IPS-18a (cell line): Measurements from ENCODE around the gene SYT12.
A peak's percentile ranks its signal among the peaks of the same experiment; 100 is the strongest.

ENCODE experiments used
- H3K27ac ChIP-seq: one replicate; pipeline ENCODE4 v1.5.1; 2013; ENCODE audit warnings: low read length
- H3K27me3 ChIP-seq: one replicate; pipeline ENCODE4 v1.6.1; 2013; ENCODE audit warnings: mild to moderate bottlenecking, low read length; ENCODE audit not compliant: control insufficient read depth, insufficient read depth
- H3K36me3 ChIP-seq: one replicate; pipeline ENCODE4 v1.6.1; 2013; ENCODE audit warnings: low read depth, low read length; ENCODE audit not compliant: control insufficient read depth
- H3K4me1 ChIP-seq: one replicate; pipeline ENCODE4 v1.6.1; 2013; ENCODE audit warnings: low read depth, low read length; ENCODE audit not compliant: control insufficient read depth
- H3K4me3 ChIP-seq: one replicate; pipeline ENCODE4 v1.5.1; 2013; ENCODE audit warnings: low read length
- H3K9ac ChIP-seq: one replicate; pipeline ENCODE4 v1.6.1; 2013; ENCODE audit warnings: mild to moderate bottlenecking, low read length, moderate library complexity
- H3K9me3 ChIP-seq: one replicate; pipeline ENCODE4 v1.6.1; 2013; ENCODE audit warnings: low read depth, low read length; ENCODE audit not compliant: control insufficient read depth

SYT12 gene

GRCh38 chr11:67022341-67022933, 497 bp upstream of the SYT12 start:
- H3K9ac ChIP-seq = no peak overlapping the region
- peak overlapping the region; percentile 49 for H3K4me3 ChIP-seq

DNA sequence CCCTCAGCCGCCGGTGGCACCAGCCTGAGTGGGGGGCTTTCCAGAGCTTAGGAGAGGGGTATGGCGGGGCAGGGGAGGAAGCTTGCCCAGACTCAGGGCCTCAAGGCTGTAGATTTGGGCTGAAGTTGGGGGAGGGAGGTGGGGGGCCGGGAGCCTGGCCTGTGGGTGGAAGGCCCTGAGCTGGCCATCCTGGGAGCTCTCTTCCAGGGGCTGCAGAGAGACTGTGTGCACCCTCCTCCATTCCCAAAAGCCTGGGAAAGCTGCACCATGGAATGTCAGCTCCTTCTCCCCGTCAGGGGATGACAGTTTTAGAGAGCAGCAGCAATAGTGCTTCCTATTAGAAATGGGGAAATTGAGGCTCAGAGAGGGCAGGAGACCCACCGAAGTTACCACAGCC, 1.0 kb downstream of the SYT12 start:
- Histone ChIP-seq H3K4me1 (peaks cover 3% of the 10 kb centered on the region), H3K9me3 (no peaks in the 10 kb centered on the region), H3K36me3 (no peaks in the 10 kb centered on the region), H3K27ac (no peak overlapping the region), H3K4me3 (peak overlapping the region; percentile 34), H3K27me3 (peaks cover 36% of the 10 kb centered on the region), H3K9ac (no peak overlapping the region)

More at GRCh38 chr11:67022341-67022933, 497 bp upstream of the SYT12 start:
- Histone ChIP-seq H3K36me3 (no peaks in the 10 kb centered on the region), H3K27ac (no peak overlapping the region), H3K9me3 (no peaks in the 10 kb centered on the region), H3K4me1 (peaks cover 3% of the 10 kb centered on the region), H3K27me3 (peaks cover 36% of the 10 kb centered on the region)

DNA sequence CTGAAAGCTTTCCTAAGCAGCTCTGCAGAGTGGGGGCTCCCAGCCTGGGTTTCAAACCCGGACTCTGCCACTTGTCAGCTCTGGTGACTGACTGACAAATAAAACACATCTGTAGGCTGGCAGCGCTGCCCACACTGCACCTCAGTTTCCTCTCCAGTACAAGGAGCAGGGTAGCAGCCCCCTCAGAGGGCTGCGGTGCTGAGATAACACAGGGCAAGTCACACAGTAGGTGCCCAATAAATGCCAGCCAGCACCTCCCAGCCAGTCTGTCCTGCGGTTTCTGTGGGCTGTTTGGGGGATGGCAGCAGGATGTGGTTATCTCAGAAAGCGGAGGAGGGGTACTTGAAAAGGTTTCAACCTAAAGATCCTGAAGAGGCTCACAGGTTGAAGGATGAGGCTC, 1.5 kb downstream of the SYT12 start:
- Histone ChIP-seq H3K9me3 (no peaks in the 10 kb centered on the region), H3K4me3 (no peak overlapping the region), H3K27ac (no peak overlapping the region), H3K36me3 (no peaks in the 10 kb centered on the region), H3K9ac (no peak overlapping the region), H3K4me1 (peaks cover 3% of the 10 kb centered on the region), H3K27me3 (peaks cover 36% of the 10 kb centered on the region)

DNA sequence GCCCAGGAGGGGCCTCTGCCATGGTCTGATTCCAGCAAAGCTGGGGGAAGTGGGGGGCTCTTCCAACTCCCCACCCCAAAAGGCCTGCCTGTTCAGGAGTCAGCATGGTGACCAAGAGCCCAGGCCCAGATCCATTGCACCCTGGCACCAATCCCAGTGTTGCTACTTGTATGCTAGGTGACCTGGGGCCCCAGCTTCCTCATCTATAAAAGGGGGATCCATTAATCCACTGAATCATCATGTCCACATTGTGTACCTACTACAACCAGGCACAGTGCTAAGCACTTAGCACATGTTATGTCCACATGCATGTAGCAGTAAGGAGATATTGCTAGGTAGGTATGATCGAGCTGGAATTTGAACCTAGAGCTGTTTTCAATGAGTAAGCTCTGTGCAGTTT, 2.0 kb downstream of the SYT12 start:
- Histone ChIP-seq H3K9me3 (no peaks in the 10 kb centered on the region), H3K27me3 (peaks cover 36% of the 10 kb centered on the region), H3K9ac (no peak overlapping the region), H3K36me3 (no peaks in the 10 kb centered on the region), H3K4me1 (peaks cover 3% of the 10 kb centered on the region), H3K27ac (no peak overlapping the region), H3K4me3 (no peak overlapping the region)

DNA sequence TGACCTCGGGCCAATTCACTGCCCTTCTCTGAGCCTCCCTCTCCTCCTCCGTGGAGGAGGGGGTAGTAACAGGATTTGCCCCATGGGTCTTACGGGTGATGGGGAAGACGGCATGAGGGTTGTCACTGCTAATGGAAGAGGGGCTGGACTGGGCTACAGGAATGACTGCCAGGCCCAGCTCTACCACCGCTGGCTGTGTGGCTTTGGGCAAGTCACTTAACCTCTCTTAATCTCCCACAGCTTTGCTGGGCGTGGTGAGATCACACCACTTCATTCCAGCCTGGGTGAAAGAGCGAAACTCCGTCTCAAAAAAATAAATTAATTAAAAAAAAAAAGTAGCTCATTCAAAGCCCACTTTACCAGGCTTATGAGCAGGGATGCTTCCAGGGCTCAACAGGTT, 2.8 kb downstream of the SYT12 start:
- Histone ChIP-seq H3K9ac (no peak overlapping the region), H3K9me3 (no peaks in the 10 kb centered on the region), H3K27me3 (peaks cover 36% of the 10 kb centered on the region), H3K36me3 (no peaks in the 10 kb centered on the region), H3K27ac (no peak overlapping the region), H3K4me3 (no peak overlapping the region), H3K4me1 (peaks cover 3% of the 10 kb centered on the region)

GRCh38 chr11:67026941-67027340, 4.0 kb downstream of the SYT12 start:
- Histone ChIP-seq H3K27me3 (peaks cover 34% of the 10 kb centered on the region), H3K27ac (no peak overlapping the region), H3K4me1 (peaks cover 3% of the 10 kb centered on the region), H3K36me3 (no peaks in the 10 kb centered on the region), H3K9ac (no peak overlapping the region), H3K4me3 (no peak overlapping the region), H3K9me3 (no peaks in the 10 kb centered on the region)

DNA sequence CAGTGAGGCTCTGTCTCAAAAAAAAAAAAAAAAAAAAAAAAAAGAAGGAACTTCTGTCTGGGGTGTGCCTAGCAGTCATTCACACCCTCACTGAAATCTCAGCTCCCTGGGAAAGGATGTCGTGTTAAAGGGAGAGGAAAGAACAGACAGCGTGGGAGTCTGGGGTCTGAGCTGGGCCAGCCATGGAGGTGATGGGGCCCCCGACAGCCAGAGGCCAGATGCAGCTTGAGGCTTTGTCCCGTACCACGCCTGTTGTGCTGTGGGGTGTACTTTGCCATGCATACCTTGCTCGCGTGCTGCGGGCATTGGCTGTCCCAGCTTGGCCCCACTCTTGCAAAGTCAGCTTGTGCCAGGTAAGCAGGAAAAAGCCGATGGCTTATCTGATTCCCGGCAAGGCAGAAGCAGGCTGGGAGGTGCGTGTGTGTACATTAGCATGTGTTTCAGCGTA, 4.6 kb downstream of the SYT12 start:
- peaks cover 1% of the 10 kb centered on the region for H3K4me1 ChIP-seq
- no peak overlapping the region for H3K9ac ChIP-seq
- H3K27me3 ChIP-seq = peaks cover 28% of the 10 kb centered on the region
- no peaks in the 10 kb centered on the region for H3K36me3 ChIP-seq
- no peak overlapping the region for H3K27ac ChIP-seq
- H3K9me3 ChIP-seq = no peaks in the 10 kb centered on the region
- H3K4me3 ChIP-seq = no peak overlapping the region

- H3K36me3 ChIP-seq = no peaks in the 10 kb centered on the region
- H3K4me1 ChIP-seq = no peaks in the 10 kb centered on the region
- H3K9ac ChIP-seq = no peak overlapping the region
- no peak overlapping the region for H3K27ac ChIP-seq
- no peak overlapping the region for H3K4me3 ChIP-seq
- H3K27me3 ChIP-seq = peaks cover 23% of the 10 kb centered on the region
- H3K9me3 ChIP-seq = no peaks in the 10 kb centered on the region
These were observed 5.1 kb downstream of the SYT12 start for GRCh38 chr11:67027943-67028542.

DNA sequence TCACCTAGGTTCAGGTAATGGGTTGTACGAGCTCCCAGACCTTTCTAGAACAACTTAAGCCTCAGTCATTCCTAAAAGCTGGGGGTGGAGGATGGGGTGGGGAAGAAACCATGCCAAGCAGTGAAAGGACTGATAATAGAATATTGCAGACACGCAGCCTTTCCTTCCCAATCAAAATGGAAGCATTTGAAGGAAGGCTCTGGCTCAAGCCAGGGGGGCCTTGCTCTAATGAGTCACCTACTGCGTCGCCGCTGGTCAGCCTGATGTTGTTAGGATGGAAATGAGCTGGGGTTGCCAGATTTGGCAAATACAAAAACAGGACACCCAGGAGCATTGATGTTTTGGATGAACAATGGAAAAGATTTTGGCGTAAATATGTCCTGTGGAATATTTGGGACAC, 6.2 kb downstream of the SYT12 start:
- no peak overlapping the region for H3K27ac ChIP-seq
- no peaks in the 10 kb centered on the region for H3K4me1 ChIP-seq
- H3K9ac ChIP-seq = no peak overlapping the region
- H3K27me3 ChIP-seq = peaks cover 13% of the 10 kb centered on the region
- H3K9me3 ChIP-seq = no peaks in the 10 kb centered on the region
- H3K36me3 ChIP-seq = no peaks in the 10 kb centered on the region
- no peak overlapping the region for H3K4me3 ChIP-seq

DNA sequence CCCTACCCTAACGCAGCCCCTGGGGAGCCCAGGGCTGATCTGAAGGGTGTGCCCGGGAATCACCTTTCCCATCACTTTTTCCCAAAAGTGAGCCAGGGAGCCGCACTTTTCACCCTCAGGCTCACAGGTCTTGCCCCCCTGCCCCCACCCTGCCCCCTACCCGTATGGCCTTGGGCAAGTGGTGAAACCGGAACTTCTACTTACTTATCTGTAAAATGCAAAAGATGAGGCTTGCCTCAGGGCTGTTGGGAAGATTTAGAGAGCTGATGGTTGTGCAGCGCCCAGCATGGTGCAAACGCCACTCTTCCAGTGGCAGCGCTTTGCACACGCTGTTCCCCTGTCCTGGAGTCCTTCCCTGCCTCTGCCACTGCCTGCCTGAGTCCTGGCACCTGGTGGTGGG, 8.0 kb downstream of the SYT12 start:
- H3K9me3 ChIP-seq = no peaks in the 10 kb centered on the region
- no peak overlapping the region for H3K27ac ChIP-seq
- no peaks in the 10 kb centered on the region for H3K4me1 ChIP-seq
- H3K4me3 ChIP-seq = no peak overlapping the region
- no peaks in the 10 kb centered on the region for H3K36me3 ChIP-seq
- H3K27me3 ChIP-seq = no peaks in the 10 kb centered on the region
- no peak overlapping the region for H3K9ac ChIP-seq

DNA sequence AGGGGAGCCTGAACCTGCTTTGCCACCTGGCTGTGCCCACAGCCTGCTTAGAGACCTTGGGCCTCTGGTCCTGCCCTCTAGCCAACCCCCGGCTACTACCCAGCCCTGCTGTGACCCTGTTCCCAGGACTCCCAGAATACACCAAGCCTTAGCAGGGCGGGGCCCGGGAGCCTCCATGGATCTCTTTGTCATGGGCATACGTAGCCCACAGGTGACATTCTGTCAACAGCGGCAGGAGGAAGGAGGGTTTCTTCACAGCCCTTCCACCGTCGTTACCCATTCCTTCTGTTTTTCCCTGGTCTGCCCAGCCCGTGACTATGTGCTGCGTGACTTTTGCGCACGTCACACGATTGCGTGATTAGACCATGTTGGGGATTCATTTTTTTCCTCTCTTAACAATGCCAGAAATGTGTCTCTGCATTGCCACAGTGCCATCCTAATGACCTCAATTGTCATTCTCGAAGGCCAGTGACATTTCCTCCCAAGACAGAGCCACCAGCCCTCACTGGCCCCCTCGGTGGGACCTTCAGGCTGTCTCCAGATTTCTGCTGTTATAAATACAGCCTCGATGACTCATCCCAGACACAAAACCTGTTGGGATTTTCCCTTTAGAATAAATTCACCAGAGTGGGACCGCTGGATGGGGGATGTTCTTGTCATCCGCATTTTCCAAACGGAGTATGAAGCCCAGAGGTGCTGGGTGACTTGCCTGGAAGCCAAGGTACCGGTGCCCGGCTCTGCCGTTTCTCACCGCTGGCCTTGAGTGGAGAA, 9.0 kb downstream of the SYT12 start:
- no peak overlapping the region for H3K9ac ChIP-seq
- H3K36me3 ChIP-seq = no peaks in the 10 kb centered on the region
- H3K27ac ChIP-seq = no peak overlapping the region
- H3K4me1 ChIP-seq = no peaks in the 10 kb centered on the region
- no peaks in the 10 kb centered on the region for H3K9me3 ChIP-seq
- no peak overlapping the region for H3K4me3 ChIP-seq
- H3K27me3 ChIP-seq = no peaks in the 10 kb centered on the region
